ENCODE results near the gene AOC2.

- TF ChIP-seq, protein P1, sequence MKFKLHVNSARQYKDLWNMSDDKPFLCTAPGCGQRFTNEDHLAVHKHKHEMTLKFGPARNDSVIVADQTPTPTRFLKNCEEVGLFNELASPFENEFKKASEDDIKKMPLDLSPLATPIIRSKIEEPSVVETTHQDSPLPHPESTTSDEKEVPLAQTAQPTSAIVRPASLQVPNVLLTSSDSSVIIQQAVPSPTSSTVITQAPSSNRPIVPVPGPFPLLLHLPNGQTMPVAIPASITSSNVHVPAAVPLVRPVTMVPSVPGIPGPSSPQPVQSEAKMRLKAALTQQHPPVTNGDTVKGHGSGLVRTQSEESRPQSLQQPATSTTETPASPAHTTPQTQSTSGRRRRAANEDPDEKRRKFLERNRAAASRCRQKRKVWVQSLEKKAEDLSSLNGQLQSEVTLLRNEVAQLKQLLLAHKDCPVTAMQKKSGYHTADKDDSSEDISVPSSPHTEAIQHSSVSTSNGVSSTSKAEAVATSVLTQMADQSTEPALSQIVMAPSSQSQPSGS (CRISPR knock-in tag; IDR thresholded peaks at IDR 0.05): no peak
- TF ChIP-seq CBFB (CRISPR knock-in tag; IDR thresholded peaks at IDR 0.05) (no peak), PPARG (CRISPR knock-in tag; conservative IDR thresholded peaks at IDR 0.05) (no peak)
Measured at GRCh38 chr17:42804918-42805367, 39.4 kb upstream of the AOC2 start.

Data from HepG2 (cell line).